A549 (cell line): Measurements from ENCODE around the gene AMER3.

ENCODE experiments used
- CHD4 ChIP-seq: fragments of 200-600 bp; sonication (generic); IDR thresholded peaks from 2 replicates; pipeline ENCODE4 v1.6.1; 2016; ENCODE audit warnings: antibody characterized with exemption, mild to moderate bottlenecking, borderline replicate concordance
- FOSB ChIP-seq: fragments of 250-450 bp; sonication (Bioruptor Pico); IDR thresholded peaks from 2 replicates; pipeline ENCODE4 v1.5.0; 2020; ENCODE audit warnings: mild to moderate bottlenecking, moderate library complexity
- JUN ChIP-seq, 2 experiments: fragments of >200 bp; sonication (Bioruptor Twin); formaldehyde crosslinking; IDR thresholded peaks; 2 replicates in 1 of 2; 3 replicates in 1 of 2; pipeline ENCODE4 v1.6.1; 2016 to 2017
- KDM1A ChIP-seq: fragments of 200-600 bp; sonication (generic); IDR thresholded peaks from 2 replicates; pipeline ENCODE4 v1.6.1; 2016; ENCODE audit warnings: low read depth, mild to moderate bottlenecking
- MAFK ChIP-seq: fragments of 450-650 bp; IDR thresholded peaks from 2 replicates; pipeline ENCODE4 v1.6.1; 2014; ENCODE audit not compliant: partially characterized antibody
- MYC ChIP-seq: IDR thresholded peaks from 2 replicates; pipeline ENCODE4 v1.6.1; 2012; ENCODE audit warnings: mild to moderate bottlenecking, inconsistent platforms, low read length, improper control_type of control experiment, borderline replicate concordance
- NPAS2 ChIP-seq: fragments of 250-450 bp; sonication (Bioruptor Pico); IDR thresholded peaks from 2 replicates; pipeline ENCODE4 v1.8.0; 2022; ENCODE audit warnings: mild to moderate bottlenecking, moderate library complexity, borderline replicate concordance
- POLR2A ChIP-seq: IDR thresholded peaks from 2 replicates; pipeline ENCODE4 v1.6.1; 2012; ENCODE audit warnings: mild to moderate bottlenecking, low read length
- RAD21 ChIP-seq, 2 experiments: fragments of >200 bp in 1 of 2; sonication (Bioruptor Twin) in 1 of 2; formaldehyde crosslinking in 1 of 2; IDR thresholded peaks in 1 of 2; conservative IDR thresholded peaks in 1 of 2; 2 replicates in 1 of 2; 3 replicates in 1 of 2; pipeline ENCODE4 v1.6.1; 2012 to 2018; ENCODE audit warnings: inconsistent platforms in 1 of 2
- RCOR1 ChIP-seq: fragments of 150-350 bp; IDR thresholded peaks from 2 replicates; pipeline ENCODE4 v1.6.1; 2014; ENCODE audit warnings: antibody characterized with exemption, low read length, low read depth
- RFX5 ChIP-seq: fragments of 450-650 bp; IDR thresholded peaks from 2 replicates; pipeline ENCODE4 v1.7.1; 2014; ENCODE audit warnings: antibody characterized with exemption, mild to moderate bottlenecking, moderate library complexity
- SMC3 ChIP-seq: fragments of >200 bp; sonication (Bioruptor Twin); formaldehyde crosslinking; IDR thresholded peaks from 3 replicates; pipeline ENCODE4 v1.6.1; 2018; ENCODE audit warnings: inconsistent platforms
- TF ChIP-seq, protein P1 (sequence below): fragments of >200 bp; sonication (Bioruptor Twin); formaldehyde crosslinking; IDR thresholded peaks from 3 replicates; pipeline ENCODE4 v1.5.1; 2016

DNA sequence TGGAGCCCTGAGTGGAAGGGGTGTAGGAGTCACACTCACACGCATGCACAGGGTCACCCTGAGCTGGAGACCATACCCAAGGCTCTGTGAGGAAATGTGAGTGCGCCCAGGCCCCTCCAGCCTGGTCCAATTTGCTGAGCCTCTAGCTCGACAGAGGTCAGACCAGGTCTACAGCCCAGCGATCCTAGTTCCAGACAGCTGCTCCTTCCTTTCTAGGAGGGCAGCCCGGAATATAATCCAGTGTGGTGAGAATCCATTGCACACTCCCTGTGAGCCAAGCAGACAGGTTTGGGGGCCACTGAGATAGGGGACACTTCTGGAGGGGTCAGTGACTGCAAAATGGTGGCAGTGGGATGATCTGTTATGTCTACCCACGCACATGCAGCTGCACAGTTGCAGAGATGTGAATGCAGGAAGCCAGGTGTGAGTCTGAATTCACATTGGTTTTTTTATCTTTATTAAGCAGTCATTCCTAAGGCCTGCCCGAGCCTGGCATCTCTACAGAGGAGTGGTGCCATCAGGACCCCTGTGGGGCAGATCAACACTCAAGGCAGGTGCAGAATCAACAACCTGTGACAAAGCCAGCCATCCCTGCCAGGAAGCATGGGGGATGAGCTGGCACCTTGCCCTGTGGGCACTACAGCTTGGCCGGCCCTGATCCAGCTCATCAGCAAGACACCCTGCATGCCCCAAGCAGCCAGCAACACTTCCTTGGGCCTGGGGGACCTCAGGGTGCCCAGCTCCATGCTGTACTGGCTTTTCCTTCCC is 26.6 kb upstream of the AMER3 start, which contains the start of gene GPR148:
- TF ChIP-seq POLR2A (no peak), MYC (no peak), SMC3 (no peak), MAFK (no peak), RFX5 (no peak), CHD4 (no peak), RAD21 (conservative IDR thresholded peaks at IDR 0.05 in 1 of 2, IDR thresholded peaks at IDR 0.05 in 1 of 2) (no peak), FOSB (no peak), RCOR1 (no peak), KDM1A (no peak), JUN (IDR thresholded peaks at IDR 0.05) (no peak), NPAS2 (CRISPR knock-in tag) (no peak)
- TF ChIP-seq, protein P1, sequence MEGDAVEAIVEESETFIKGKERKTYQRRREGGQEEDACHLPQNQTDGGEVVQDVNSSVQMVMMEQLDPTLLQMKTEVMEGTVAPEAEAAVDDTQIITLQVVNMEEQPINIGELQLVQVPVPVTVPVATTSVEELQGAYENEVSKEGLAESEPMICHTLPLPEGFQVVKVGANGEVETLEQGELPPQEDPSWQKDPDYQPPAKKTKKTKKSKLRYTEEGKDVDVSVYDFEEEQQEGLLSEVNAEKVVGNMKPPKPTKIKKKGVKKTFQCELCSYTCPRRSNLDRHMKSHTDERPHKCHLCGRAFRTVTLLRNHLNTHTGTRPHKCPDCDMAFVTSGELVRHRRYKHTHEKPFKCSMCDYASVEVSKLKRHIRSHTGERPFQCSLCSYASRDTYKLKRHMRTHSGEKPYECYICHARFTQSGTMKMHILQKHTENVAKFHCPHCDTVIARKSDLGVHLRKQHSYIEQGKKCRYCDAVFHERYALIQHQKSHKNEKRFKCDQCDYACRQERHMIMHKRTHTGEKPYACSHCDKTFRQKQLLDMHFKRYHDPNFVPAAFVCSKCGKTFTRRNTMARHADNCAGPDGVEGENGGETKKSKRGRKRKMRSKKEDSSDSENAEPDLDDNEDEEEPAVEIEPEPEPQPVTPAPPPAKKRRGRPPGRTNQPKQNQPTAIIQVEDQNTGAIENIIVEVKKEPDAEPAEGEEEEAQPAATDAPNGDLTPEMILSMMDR = no peak
